Keratinocyte (primary cell): Measurements from ENCODE around the gene PIK3CB.
"Not testable (repeated sequence)": the region's sequence is repeated elsewhere in the genome, so short reads cannot be mapped to it uniquely, and the experiment has no call there.

Experiments used
- EZH2 ChIP-seq: IDR thresholded peaks from one replicate; pipeline ENCODE4 v1.6.1; 2012; ENCODE audit warnings: inconsistent platforms, mild to moderate bottlenecking, low read length, moderate library complexity
- TF ChIP-seq, protein P1 (sequence below), 3 experiments: IDR thresholded peaks in 1 of 3; conservative IDR thresholded peaks in 1 of 3; optimal IDR thresholded peaks in 1 of 3; 2 replicates in 2 of 3; 3 replicates in 1 of 3; pipeline versions ENCODE3 to v1.5.1; 2011; ENCODE audit warnings: low read length in 3 of 3, mild to moderate bottlenecking in 3 of 3, moderate library complexity in 2 of 3, control low read depth in 1 of 3, inconsistent platforms in 1 of 3; ENCODE audit not compliant: insufficient read depth in 2 of 3; ENCODE audit errors: extremely low read depth in 1 of 3

DNA sequence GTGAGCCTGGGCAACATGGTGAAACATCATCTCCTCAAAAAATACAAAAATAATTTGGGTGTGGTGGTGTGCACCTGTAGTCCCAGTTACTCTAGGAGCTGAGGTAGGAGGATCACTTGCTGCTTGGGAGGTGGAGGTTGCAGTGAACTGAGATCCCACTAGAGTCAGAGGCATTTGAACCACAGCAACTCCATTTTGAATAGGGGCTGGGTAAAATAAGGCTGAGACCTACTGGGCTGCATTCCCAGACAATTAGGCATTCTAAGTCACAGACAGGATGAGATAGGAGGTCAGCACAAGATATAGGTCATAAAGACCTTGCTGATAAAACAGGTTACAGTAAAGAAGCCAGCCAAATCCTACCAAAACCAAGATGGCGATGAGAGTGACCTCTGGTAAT lies 12.1 kb upstream of the PIK3CB start:
- TF ChIP-seq, protein P1, sequence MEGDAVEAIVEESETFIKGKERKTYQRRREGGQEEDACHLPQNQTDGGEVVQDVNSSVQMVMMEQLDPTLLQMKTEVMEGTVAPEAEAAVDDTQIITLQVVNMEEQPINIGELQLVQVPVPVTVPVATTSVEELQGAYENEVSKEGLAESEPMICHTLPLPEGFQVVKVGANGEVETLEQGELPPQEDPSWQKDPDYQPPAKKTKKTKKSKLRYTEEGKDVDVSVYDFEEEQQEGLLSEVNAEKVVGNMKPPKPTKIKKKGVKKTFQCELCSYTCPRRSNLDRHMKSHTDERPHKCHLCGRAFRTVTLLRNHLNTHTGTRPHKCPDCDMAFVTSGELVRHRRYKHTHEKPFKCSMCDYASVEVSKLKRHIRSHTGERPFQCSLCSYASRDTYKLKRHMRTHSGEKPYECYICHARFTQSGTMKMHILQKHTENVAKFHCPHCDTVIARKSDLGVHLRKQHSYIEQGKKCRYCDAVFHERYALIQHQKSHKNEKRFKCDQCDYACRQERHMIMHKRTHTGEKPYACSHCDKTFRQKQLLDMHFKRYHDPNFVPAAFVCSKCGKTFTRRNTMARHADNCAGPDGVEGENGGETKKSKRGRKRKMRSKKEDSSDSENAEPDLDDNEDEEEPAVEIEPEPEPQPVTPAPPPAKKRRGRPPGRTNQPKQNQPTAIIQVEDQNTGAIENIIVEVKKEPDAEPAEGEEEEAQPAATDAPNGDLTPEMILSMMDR (optimal IDR thresholded peaks at IDR 0.05 in 1 of 3, IDR thresholded peaks at IDR 0.05 in 1 of 3, conservative IDR thresholded peaks at IDR 0.05 in 1 of 3; ENCODE audit: extremely low read depth in 1 of 3, insufficient read depth in 2 of 3, low read length in 3 of 3): not testable (repeated sequence)
- not testable (repeated sequence) for TF ChIP-seq EZH2
